ENCODE data around the gene PKIB. TPM values are rescaled to one million over a fixed set of nuclear protein-coding genes. Genes with fewer than 3 reads are reported as not detected.
A peak's percentile ranks its signal among the peaks of the same experiment; 100 is the strongest.

Gene PKIB
- total RNA-seq = 10 to 100 TPM in 1 of 2 donors, 1 to 10 TPM in 1; 2.6 to 12.8 TPM

- intact Hi-C loops (cut with DNase I) = no loop called here
- peak; percentile 70 for DNase-seq (ENCODE audit: low spot score)
- H3K27ac ChIP-seq = peak within 1 kb of the TSS; percentile 47 to 64
These were observed at the start of gene PKIB for GRCh38 chr6:122609881-122610689. Gene PKIB (plus strand): TSS chr6:122610405. CDS start chr6:122717795, 107,390 bp downstream.

GRCh38 chr6:122563364-122564052 is 46.7 kb upstream of the PKIB start:
- TF ChIP-seq CTCF (IDR thresholded peaks at IDR 0.05) = no peak
- H3K4me3 ChIP-seq = no peak overlapping the region
- intact Hi-C loops (cut with DNase I) = no loop called here

More at GRCh38 chr6:122609881-122610689, at the start of gene PKIB:
- TF ChIP-seq CTCF (IDR thresholded peaks at IDR 0.05) = peak in 2 of 4 experiments; percentile 40 to 52
- peak; percentile 20 for TF ChIP-seq POLR2A (IDR thresholded peaks at IDR 0.05)
- peak; percentile 6 for TF ChIP-seq POLR2AphosphoS5 (IDR thresholded peaks at IDR 0.05)
- no peaks in the 10 kb centered on the region for H3K36me3 ChIP-seq
- H3K27me3 ChIP-seq (replicated peaks; ENCODE audit: insufficient read depth) = no peaks in the 10 kb centered on the region
- no peaks in the 10 kb centered on the region for H3K9me3 ChIP-seq
- WGBS = 1% methylated on average over 66 of the region's 66 CpGs
- H3K4me3 ChIP-seq = peak within 1 kb of the TSS; percentile 41 to 45
- H3K4me1 ChIP-seq (replicated peaks) = no peaks in the 10 kb centered on the region

GRCh38 chr6:122564230-122564629 is 46.0 kb upstream of the PKIB start:
- 76% methylated on average over 3 of the region's 3 CpGs for WGBS
- DNase-seq (ENCODE audit: low spot score) = no peak
- TF ChIP-seq CTCF (IDR thresholded peaks at IDR 0.05) (no peak), POLR2A (IDR thresholded peaks at IDR 0.05) (no peak), POLR2AphosphoS5 (IDR thresholded peaks at IDR 0.05) (no peak)
- Histone ChIP-seq H3K27me3 (replicated peaks; ENCODE audit: insufficient read depth) (no peaks in the 10 kb centered on the region), H3K27ac (no peak overlapping the region), H3K4me3 (no peak overlapping the region), H3K9me3 (no peaks in the 10 kb centered on the region), H3K36me3 (no peaks in the 10 kb centered on the region), H3K4me1 (replicated peaks) (no peaks in the 10 kb centered on the region)
- intact Hi-C loops (cut with DNase I) = no loop called here

More at GRCh38 chr6:122563364-122564052, 46.7 kb upstream of the PKIB start:
- H3K4me1 ChIP-seq (replicated peaks) = no peaks in the 10 kb centered on the region
- no peak overlapping the region for H3K27ac ChIP-seq
- H3K9me3 ChIP-seq = no peaks in the 10 kb centered on the region
- H3K36me3 ChIP-seq = no peaks in the 10 kb centered on the region
- no peak for DNase-seq (ENCODE audit: low spot score)
- no peaks in the 10 kb centered on the region for H3K27me3 ChIP-seq (replicated peaks; ENCODE audit: insufficient read depth)
- 83% methylated on average over 8 of the region's 8 CpGs for WGBS

GRCh38 chr6:122565708-122566107 is 44.5 kb upstream of the PKIB start:
- Histone ChIP-seq H3K27me3 (replicated peaks; ENCODE audit: insufficient read depth) (no peaks in the 10 kb centered on the region), H3K27ac (no peak overlapping the region), H3K9me3 (no peaks in the 10 kb centered on the region), H3K4me1 (replicated peaks) (no peaks in the 10 kb centered on the region), H3K36me3 (no peaks in the 10 kb centered on the region), H3K4me3 (no peak overlapping the region)
- TF ChIP-seq POLR2A (IDR thresholded peaks at IDR 0.05) (no peak), CTCF (IDR thresholded peaks at IDR 0.05) (no peak), POLR2AphosphoS5 (IDR thresholded peaks at IDR 0.05) (no peak)
- intact Hi-C loops (cut with DNase I) = no loop called here
- no peak for DNase-seq (ENCODE audit: low spot score)
